ENCODE data around the gene MCF2L. TPM values are rescaled to one million over a fixed set of nuclear protein-coding genes. Genes with fewer than 3 reads are reported as not detected.

The MCF2L gene
- total and polyA plus RNA-seq, 4 donors: 46.3 to 136 (median 92.0) TPM

GRCh38 chr13:113013878-113014751 is 45.1 kb downstream of the MCF2L start:
- Histone ChIP-seq H3K27ac (ENCODE audit: low read depth, low read length) (no peak overlapping the region), H3K27me3 (ENCODE audit: control insufficient read depth, insufficient read depth, low read length) (no peaks in the 10 kb centered on the region), H3K9me3 (ENCODE audit: control insufficient read depth, insufficient read depth, low read length) (no peaks in the 10 kb centered on the region), H3K36me3 (ENCODE audit: control insufficient read depth, insufficient read depth, low read length) (peaks cover 68% of the 10 kb centered on the region), H3K4me1 (ENCODE audit: control insufficient read depth, insufficient read depth, low read length) (peaks cover 17% of the 10 kb centered on the region), H3K4me3 (ENCODE audit: low read depth, low read length) (no peak overlapping the region)
- no peak for DNase-seq (ENCODE audit: low read depth in 4 of 6, low spot score in 6 of 6)
- WGBS (ENCODE audit: insufficient coverage): 80% methylated on average over 25 of the region's 25 CpGs

GRCh38 chr13:113014752-113015745 is 46.0 kb downstream of the MCF2L start:
- Histone ChIP-seq H3K27me3 (ENCODE audit: control insufficient read depth, insufficient read depth, low read length) (no peaks in the 10 kb centered on the region), H3K4me1 (ENCODE audit: control insufficient read depth, insufficient read depth, low read length) (peaks cover 8% of the 10 kb centered on the region), H3K4me3 (ENCODE audit: low read depth, low read length) (no peak overlapping the region), H3K9me3 (ENCODE audit: control insufficient read depth, insufficient read depth, low read length) (no peaks in the 10 kb centered on the region), H3K36me3 (ENCODE audit: control insufficient read depth, insufficient read depth, low read length) (peaks cover 77% of the 10 kb centered on the region), H3K27ac (ENCODE audit: low read depth, low read length) (no peak overlapping the region)
- 94% methylated on average over 30 of the region's 31 CpGs for WGBS (ENCODE audit: insufficient coverage)
- no peak for DNase-seq (ENCODE audit: low read depth in 4 of 6, low spot score in 6 of 6)

- no peaks in the 10 kb centered on the region for H3K4me1 ChIP-seq (ENCODE audit: control insufficient read depth, insufficient read depth, low read length)
- H3K27ac ChIP-seq (ENCODE audit: low read depth, low read length): no peak overlapping the region
- WGBS (ENCODE audit: insufficient coverage): 91% methylated on average over 18 of the region's 22 CpGs
- no peaks in the 10 kb centered on the region for H3K9me3 ChIP-seq (ENCODE audit: control insufficient read depth, insufficient read depth, low read length)
- H3K27me3 ChIP-seq (ENCODE audit: control insufficient read depth, insufficient read depth, low read length): no peaks in the 10 kb centered on the region
- peaks cover 80% of the 10 kb centered on the region for H3K36me3 ChIP-seq (ENCODE audit: control insufficient read depth, insufficient read depth, low read length)
- no peak for DNase-seq (ENCODE audit: low read depth in 4 of 6, low spot score in 6 of 6)
- H3K4me3 ChIP-seq (ENCODE audit: low read depth, low read length): no peak overlapping the region
Observed at GRCh38 chr13:113015826-113016525, 47.0 kb downstream of the MCF2L start.

- Histone ChIP-seq H3K27me3 (ENCODE audit: control insufficient read depth, insufficient read depth, low read length) (no peaks in the 10 kb centered on the region), H3K4me3 (ENCODE audit: low read depth, low read length) (no peak overlapping the region), H3K4me1 (ENCODE audit: control insufficient read depth, insufficient read depth, low read length) (no peaks in the 10 kb centered on the region), H3K27ac (ENCODE audit: low read depth, low read length) (no peak overlapping the region), H3K36me3 (ENCODE audit: control insufficient read depth, insufficient read depth, low read length) (peaks cover 87% of the 10 kb centered on the region), H3K9me3 (ENCODE audit: control insufficient read depth, insufficient read depth, low read length) (no peaks in the 10 kb centered on the region)
- WGBS (ENCODE audit: insufficient coverage): 89% methylated on average over 39 of the region's 41 CpGs
- DNase-seq (ENCODE audit: low read depth in 4 of 6, low spot score in 6 of 6): no peak
Observed at GRCh38 chr13:113016526-113017295, 47.7 kb downstream of the MCF2L start.

DNA sequence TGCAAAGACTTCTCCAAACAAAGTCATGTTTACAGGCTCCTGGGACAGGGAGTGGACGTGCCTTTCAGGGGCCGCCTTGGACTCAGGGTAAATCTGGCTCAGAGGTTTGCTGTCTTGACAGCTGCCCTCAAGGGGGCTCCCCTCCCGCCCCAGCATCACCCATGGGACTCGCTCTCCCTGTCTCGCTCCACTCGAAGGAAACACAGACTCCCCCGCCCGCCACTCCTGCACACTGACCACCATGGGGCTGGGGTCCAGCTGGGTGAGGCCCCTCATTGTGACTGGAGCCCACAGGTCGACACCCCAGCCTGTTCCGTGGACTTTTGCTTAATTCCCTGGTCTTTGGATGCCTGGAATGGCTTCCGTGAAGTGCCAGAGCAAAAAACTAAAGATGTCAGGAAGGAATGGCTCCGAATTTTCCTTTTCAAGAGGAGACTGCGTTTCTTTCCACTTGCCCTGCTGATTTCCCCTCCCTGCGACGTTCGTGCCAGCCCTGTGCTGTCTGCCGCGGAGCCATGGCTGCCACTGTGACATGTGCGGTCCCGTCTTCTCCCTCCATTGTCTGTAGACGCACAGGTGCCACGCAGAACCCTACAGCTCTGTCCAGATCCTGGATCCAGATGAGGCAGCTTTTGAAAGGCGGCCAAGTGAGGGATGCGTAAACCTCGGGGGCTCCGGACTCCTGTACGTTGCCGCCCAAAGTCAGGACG is 48.6 kb downstream of the MCF2L start:
- Histone ChIP-seq H3K4me1 (ENCODE audit: control insufficient read depth, insufficient read depth, low read length) (peaks cover 5% of the 10 kb centered on the region), H3K9me3 (ENCODE audit: control insufficient read depth, insufficient read depth, low read length) (no peaks in the 10 kb centered on the region), H3K27me3 (ENCODE audit: control insufficient read depth, insufficient read depth, low read length) (no peaks in the 10 kb centered on the region), H3K27ac (ENCODE audit: low read depth, low read length) (no peak overlapping the region), H3K4me3 (ENCODE audit: low read depth, low read length) (no peak overlapping the region), H3K36me3 (ENCODE audit: control insufficient read depth, insufficient read depth, low read length) (peaks cover 95% of the 10 kb centered on the region)
- no peak for DNase-seq (ENCODE audit: low read depth in 4 of 6, low spot score in 6 of 6)
- WGBS (ENCODE audit: insufficient coverage): 87% methylated on average over 29 of the region's 29 CpGs

DNA sequence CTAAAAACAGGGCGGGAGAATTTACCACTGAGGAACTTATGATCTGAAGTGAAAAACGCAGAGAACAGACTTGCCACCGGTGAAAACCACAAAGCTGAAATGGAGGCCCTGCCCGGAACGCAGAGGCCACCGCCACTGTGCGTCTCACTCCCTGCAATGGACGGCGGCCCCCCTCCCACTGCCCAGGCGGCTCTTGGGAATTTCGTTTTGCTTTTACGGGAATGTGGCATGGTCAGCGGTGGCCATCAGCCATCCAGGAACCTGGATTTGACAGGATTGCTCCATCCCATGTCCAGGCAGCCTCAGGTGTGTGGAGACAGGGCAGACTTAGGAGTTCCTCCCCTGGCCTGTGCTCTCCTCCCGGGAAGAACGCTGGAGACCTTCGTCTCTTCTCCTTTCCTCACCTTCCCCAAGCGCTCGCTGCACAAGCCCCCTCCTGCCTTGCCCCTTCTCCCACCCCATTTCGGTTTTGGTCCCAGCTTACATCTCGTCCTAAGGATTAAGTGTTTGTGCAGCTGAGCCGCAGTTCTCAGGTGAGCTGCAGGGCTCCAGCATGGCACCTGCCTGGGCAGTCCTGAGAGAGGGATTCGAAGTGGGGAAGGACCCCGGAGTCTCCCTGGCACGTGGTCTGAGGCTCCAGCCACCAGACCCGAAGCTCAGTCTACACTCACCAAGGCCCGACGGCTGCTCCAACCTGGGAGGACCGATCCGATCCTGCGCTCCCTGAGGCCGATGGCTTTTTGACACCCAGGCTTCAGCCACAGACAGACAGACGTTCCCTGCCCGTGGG is 49.9 kb downstream of the MCF2L start:
- Histone ChIP-seq H3K4me3 (ENCODE audit: low read depth, low read length) (no peak overlapping the region), H3K27ac (ENCODE audit: low read depth, low read length) (no peak overlapping the region), H3K9me3 (ENCODE audit: control insufficient read depth, insufficient read depth, low read length) (no peaks in the 10 kb centered on the region), H3K27me3 (ENCODE audit: control insufficient read depth, insufficient read depth, low read length) (no peaks in the 10 kb centered on the region), H3K4me1 (ENCODE audit: control insufficient read depth, insufficient read depth, low read length) (peaks cover 17% of the 10 kb centered on the region), H3K36me3 (ENCODE audit: control insufficient read depth, insufficient read depth, low read length) (peaks cover 89% of the 10 kb centered on the region)
- no peak for DNase-seq (ENCODE audit: low read depth in 4 of 6, low spot score in 6 of 6)
- 82% methylated on average over 32 of the region's 33 CpGs for WGBS (ENCODE audit: insufficient coverage)

- peaks cover 81% of the 10 kb centered on the region for H3K36me3 ChIP-seq (ENCODE audit: control insufficient read depth, insufficient read depth, low read length)
Observed at GRCh38 chr13:113020323-113021080, 51.5 kb downstream of the MCF2L start.

More at GRCh38 chr13:113020323-113021080, 51.5 kb downstream of the MCF2L start:
- no peak for DNase-seq (ENCODE audit: low read depth in 4 of 6, low spot score in 6 of 6)
- Histone ChIP-seq H3K27ac (ENCODE audit: low read depth, low read length) (no peak overlapping the region), H3K27me3 (ENCODE audit: control insufficient read depth, insufficient read depth, low read length) (no peaks in the 10 kb centered on the region), H3K4me3 (ENCODE audit: low read depth, low read length) (no peak overlapping the region), H3K4me1 (ENCODE audit: control insufficient read depth, insufficient read depth, low read length) (peaks cover 19% of the 10 kb centered on the region), H3K9me3 (ENCODE audit: control insufficient read depth, insufficient read depth, low read length) (no peaks in the 10 kb centered on the region)
- WGBS (ENCODE audit: insufficient coverage): 87% methylated on average over 14 of the region's 17 CpGs
